Kidney tubule cell (primary cell): ENCODE results near the gene ASB9.
A peak's percentile ranks its signal among the peaks of the same experiment; 100 is the strongest.
"Not testable (repeated sequence)": the region's sequence is repeated elsewhere in the genome, so short reads cannot be mapped to it uniquely, and the experiment has no call there.

Experiments used
- DNase-seq: peaks from one replicate; pipeline ENCODE4 v3.0.0-alpha.2; 2018; ENCODE audit warnings: low spot score

ASB9 gene

DNA sequence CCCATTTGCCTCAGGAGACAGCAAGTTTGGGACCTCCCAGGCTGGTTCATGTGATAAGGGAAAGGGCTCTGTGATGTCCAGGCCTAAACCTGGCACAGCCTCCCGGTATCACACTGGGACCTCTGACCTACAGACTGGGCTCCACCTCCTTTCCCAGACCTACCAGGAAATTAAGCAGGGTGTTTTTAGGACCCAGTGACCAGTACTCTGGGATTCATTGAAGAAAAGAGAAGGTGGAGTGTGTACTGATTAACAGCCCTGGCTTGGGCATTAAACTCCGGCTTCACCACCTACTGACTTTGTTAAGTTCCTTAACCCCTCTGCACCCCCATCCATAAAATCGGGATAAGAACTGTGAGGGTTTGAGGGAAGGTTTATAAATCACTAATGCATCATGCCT lies 28.6 kb downstream of the ASB9 start:
- DNase-seq = peak; percentile 23

- no peak for DNase-seq
These were observed 29.5 kb downstream of the ASB9 start for GRCh38 chrX:15240414-15240813.

- no peak for DNase-seq
These were observed 33.7 kb downstream of the ASB9 start for GRCh38 chrX:15236146-15236545.

GRCh38 chrX:15235001-15235400 lies 34.9 kb downstream of the ASB9 start:
- DNase-seq = no peak

GRCh38 chrX:15233416-15234015 lies 36.4 kb downstream of the ASB9 start:
- DNase-seq = peak; percentile 12

DNA sequence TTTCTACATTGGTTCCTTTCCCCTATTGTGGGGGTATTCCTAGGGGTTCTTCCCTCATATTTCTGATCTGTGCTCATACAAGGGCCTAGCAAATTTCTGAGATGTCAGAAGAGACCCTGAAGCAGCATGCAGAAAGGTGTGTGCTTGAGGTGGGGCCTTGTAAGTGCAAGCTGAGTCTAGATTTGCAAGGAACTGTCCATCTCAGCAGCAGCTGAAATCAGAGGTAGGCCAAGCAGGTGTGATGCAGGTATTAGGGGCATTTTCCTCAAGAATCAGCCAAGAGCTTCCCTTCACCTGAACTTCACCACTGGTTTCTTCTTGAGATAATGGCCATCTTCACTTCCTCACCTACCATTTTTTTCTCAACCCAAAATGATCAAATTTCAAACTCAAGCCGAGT lies 45.1 kb downstream of the ASB9 start:
- DNase-seq = no peak

- DNase-seq = peak; percentile 9
These were observed 48.6 kb downstream of the ASB9 start for GRCh38 chrX:15221321-15221720.

DNA sequence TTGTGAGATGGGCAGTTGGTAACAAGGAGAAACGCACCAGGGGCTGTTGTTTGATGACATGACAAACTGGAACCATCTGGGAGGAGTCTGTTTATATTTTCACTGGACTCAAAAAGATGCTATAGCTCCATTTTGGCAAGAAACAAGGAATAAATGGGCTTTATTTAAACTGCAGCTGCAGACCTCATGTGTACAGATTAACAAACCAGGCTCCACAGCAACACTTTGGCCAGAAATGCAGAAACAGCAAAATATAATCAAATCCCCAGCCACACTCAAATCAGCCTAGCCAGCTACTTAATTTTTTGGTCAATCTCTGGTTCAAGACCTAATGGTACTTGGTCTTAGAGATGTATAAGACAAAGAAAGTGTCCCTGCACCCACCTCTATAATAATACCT lies 52.7 kb downstream of the ASB9 start:
- DNase-seq = no peak

DNA sequence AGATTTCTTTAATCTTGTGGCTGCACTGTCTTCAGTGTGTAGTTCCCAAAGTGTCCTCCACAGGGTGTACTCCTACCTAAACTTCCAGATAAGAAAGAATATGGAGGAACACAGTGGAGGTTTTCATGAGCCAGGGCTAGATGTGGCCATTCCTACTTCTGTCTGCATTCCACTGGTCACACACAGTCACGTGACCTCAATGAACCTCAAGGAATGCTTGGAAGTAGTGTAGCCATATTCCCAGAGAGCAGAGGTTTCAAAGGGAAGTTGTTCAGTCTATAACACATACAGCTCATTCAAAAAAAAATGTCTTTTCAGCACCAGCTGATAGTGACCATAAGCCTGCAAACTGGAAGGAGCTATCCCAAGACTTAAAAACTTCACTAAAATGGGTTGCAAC lies 53.6 kb downstream of the ASB9 start:
- no peak for DNase-seq

DNA sequence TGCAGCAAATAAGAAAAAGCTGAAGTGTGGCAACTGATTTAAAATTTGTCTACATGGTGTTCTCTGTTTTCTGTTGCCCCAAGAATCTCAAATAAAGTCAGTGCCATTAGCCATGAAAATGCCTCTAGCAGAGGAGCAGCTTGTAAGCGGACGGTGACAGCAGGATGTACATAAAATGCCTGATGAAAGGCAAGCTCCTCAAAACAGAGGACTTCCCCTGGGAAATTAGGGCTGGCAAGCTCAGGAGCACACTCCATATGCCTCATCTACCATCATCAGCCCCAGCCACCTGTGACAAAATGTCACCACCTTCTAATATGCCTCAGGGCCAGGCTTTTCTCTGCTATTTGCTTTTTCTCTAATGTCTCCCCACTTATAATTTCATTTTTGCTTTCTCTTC lies 54.5 kb downstream of the ASB9 start:
- no peak for DNase-seq

DNA sequence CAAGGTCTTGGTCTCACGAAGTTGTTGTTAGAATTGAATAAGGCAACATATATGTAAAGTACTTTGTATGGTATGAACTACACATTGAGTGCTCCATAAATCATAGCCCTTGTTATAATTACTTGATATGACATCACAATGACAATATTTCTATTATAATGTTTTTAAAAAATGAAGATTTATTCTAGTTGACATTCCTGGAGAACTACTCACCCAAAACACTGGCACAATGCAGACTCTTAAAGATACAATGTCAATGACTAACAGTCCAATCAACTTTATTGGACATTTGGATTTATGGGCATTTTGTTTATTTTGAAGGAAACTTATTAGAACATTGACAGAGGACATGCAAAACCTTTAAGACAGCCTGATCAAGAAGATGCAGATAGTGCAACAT lies 55.3 kb downstream of the ASB9 start:
- DNase-seq = no peak

DNA sequence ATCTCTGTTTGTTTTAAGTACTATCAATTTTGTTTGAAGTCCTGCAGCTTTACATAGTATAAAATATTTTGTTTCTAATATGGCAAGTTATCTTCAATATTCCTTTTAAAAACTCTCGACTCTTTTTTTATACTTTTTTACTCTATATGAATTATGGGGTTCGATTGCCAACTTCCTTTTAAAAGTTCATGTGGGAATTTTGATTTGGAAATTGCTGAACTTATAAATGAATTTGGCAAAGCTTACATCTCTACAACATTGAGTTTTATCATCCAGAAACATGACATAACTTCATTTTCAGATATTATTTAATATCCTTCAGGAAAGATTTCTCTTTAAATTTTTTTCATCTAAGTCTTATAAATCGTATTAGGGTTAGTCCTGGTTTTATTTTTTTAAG lies 60.8 kb downstream of the ASB9 start:
- DNase-seq = no peak

GRCh38 chrX:15207994-15208393 lies 61.9 kb downstream of the ASB9 start:
- DNase-seq = no peak

- peak; percentile 2 for DNase-seq
These were observed 62.5 kb downstream of the ASB9 start for GRCh38 chrX:15207384-15207783.

DNA sequence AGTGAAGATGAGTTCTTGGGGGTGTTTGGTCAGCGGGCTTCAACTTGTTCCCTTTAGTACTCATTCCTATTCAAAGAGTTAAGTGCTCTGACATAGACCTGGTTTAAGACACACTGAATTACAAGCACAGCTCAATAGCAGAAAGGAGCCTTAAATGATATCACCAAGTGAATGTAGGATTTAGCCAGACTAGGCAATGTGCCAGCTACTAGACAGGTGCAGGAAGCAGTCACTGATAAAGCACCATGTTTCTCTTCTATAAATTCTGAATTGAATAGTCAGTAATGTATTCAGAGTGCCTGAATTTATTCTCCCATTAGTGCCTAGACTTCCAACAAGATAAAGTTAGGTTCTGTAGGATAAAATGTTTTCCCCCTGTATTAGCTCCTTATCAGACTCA lies 63.6 kb downstream of the ASB9 start:
- peak; percentile 3 for DNase-seq

GRCh38 chrX:15204130-15204751 lies 65.6 kb downstream of the ASB9 start:
- DNase-seq = no peak

DNA sequence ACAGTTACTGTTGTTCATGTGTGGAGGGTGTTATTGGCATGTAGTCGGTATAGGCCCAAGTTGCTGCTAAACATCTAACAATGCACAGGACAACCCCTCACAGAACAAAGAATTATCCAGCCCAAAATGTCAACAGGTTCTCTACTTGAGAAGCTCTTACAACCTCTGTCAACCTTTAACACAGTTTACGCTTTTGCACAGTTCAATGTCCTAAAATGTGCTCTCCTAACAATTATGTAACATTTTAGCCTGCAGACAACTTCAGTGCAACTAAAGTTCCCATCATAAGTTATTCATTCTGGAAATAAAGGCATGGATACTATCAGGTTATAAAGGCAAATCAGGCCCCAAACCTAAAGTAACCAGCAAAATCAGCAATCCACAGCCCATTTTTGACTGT lies 66.2 kb downstream of the ASB9 start:
- DNase-seq = no peak

DNA sequence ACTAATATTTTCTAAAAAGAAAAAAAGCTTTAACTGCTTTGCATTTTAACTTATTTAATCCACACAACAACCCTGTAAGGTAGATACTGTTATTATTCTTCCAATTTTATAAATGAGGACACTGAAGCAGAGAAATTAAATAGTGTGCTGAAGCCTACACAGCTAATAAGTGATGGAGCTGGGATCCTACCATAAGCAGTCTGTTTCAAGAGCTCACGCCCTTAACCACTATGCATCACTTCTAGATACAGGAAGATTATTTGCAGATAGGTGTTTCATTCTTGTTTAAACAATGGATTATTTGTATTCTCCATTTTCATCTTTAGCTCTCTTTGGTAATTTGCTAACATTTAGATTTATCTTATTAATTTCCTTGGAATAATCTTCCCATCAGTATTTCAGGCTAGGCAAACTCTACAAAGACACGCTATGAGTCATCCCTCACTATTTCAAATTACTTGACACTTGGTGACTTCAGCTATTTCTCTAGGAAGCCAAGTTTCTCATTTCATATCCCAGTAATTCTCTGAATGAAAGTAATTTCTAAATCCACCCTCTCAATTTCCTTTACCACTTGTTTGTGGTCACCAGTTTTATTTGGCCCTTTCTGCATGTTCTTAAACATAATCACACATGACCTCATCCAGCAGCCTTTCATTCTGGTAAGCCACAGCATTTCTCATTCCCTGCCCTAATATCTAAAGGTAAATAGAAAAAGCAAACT lies 67.3 kb downstream of the ASB9 start:
- DNase-seq = peak; percentile 74

- no peak for DNase-seq
These were observed 69.0 kb downstream of the ASB9 start for GRCh38 chrX:15200871-15201270.

DNA sequence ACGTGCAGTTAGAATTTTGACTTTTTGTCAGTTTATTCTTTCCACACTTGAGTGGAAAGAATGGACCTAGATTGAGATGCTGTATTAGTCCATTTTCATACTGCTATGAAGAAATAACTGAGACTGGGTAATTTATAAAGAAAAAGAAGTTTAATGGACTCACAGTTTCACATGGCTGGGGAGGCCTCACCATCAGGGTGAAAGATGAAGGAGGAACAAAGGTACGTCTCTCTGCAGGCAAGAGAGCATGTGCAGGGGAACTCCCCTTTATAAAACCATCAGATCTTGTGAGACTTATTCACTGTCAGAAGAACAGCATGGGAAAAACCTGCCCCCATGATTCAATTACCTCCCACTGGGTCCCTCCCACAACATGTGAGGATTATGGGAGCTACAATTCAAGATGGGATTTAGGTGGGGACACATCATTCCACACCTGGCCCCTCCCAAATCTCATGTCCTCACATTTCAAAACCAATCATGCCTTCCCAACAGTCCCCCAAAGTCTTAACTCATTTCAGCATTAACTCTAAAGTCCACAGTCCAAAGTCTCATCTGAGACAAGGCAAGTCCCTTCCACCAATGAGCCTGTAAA lies 71.2 kb downstream of the ASB9 start:
- not testable (repeated sequence) for DNase-seq

DNA sequence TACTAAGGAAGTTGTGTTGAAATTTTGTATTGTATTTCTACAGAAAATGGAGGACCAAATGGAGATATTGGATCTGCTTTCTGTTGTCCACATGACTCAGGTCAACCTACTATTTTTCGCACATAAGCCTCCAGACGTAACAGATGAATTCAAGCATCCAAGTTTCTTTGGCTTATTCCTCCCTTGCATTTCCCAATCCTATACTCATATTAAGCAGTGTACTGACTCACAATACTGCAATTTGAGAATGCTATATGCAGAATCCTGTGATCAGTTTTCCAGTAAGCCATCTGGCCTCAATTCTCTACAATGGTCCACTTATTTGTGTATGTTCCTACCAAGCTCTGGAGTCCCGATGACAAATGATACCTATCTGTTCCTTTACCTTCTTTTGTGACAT lies 75.7 kb downstream of the ASB9 start:
- no peak for DNase-seq
